ENCODE results near the gene RACK1.

RACK1 gene

DNA sequence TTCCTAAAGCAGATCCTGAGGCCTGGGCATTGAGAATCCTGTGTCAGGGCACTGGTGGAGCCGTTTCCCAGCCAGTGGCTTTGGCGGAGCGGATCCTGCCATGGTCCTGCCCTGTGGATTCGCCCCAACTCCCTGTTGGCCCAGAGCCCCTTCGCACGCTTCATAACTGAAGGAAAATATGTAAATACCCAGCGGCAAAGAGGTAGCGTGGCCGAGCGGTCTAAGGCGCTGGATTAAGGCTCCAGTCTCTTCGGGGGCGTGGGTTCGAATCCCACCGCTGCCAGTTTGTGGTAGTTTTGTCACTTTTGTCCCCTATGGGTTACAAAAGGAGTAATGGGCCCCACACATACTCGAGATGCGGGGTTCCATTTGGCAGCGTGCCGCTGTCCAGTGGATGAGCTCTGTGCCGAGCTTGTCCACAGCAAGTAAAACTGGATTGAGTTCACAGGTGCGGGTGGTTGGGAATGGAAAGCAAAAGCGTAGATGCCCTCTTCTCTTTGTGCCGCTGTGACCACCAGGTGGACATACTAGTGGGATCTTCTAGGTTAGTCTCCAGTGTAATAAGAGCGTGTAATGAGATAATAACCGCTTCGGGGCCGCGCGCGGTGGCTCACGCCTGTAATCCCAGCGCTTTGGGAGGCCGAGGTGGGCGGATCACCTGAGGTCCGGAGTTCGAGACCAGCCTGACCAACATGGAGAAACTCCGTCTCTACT lies 56.0 kb downstream of the RACK1 start:
- peak overlapping the region; percentile 59 to 79 (median 75) for H3K27ac Mint-ChIP-seq
- TF ChIP-seq CTCF (IDR thresholded peaks at IDR 0.05; ENCODE audit: unreplicated experiment in 3 of 3), result peak in 2 of 3 experiments; percentile 14 to 19
- H3K9me3 Mint-ChIP-seq, result no peaks in the 10 kb centered on the region
- no peaks in the 10 kb centered on the region for H3K36me3 Mint-ChIP-seq (ENCODE audit: low read depth)
- H3K27me3 Mint-ChIP-seq (ENCODE audit: low read depth), result peaks cover 18% of the 10 kb centered on the region
- H3K4me3 Mint-ChIP-seq, result peak overlapping the region; percentile 96 to 99 (median 98)
- peaks cover 12% of the 10 kb centered on the region for H3K4me1 Mint-ChIP-seq

DNA sequence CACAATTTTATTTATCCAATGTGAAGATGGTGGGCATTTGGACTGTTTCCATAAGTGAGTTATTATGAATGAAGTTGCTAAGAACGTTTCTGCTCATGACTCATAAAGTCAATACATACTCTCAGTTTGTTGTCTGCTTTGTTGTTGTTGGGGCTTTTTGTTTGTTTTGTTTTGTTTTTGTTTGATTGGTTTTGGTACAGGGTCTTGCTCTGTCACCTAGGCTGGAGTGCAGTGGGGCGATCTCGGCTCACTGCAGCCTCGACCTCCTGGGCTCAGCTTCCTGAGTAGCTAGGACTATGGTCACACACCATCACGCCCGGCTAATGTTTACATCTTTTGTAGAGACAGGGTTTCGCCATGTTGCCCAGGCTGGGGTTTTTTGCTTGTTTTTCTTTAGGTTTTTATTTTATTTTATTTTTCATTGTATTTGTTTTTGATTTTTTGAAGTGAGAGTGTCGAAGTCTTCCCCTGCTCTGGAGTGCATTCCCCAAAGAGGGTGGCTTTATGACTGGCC lies 56.7 kb downstream of the RACK1 start:
- peak overlapping the region; percentile 96 to 99 (median 98) for H3K4me3 Mint-ChIP-seq
- peak overlapping the region; percentile 59 to 79 (median 79) for H3K27ac Mint-ChIP-seq
- no peak for TF ChIP-seq CTCF (IDR thresholded peaks at IDR 0.05; ENCODE audit: unreplicated experiment in 3 of 3)
- peaks cover 18% of the 10 kb centered on the region for H3K27me3 Mint-ChIP-seq (ENCODE audit: low read depth)
- H3K36me3 Mint-ChIP-seq (ENCODE audit: low read depth), result no peaks in the 10 kb centered on the region
- H3K4me1 Mint-ChIP-seq, result peaks cover 11% of the 10 kb centered on the region
- no peaks in the 10 kb centered on the region for H3K9me3 Mint-ChIP-seq
